IMR-90 (cell line): ENCODE data around the gene ITGAE. TPM values are rescaled to one million over a fixed set of nuclear protein-coding genes. Genes with fewer than 3 reads are reported as not detected.

ENCODE experiments used
- ATAC-seq: fragments of 200-7000 bp; cut with Tn5 transposase; 2 replicates; pipeline ENCODE4 v1.9.1; 2020; ENCODE audit warnings: low read depth, mild to moderate bottlenecking, moderate library complexity
- BruUV-seq: library from RNA; stranded (reverse); fragments of 400-500 nt; replicated peaks from 2 replicates; lab custom pipeline; 2021; lab: Mats Ljungman, UMichigan
- CTCF ChIA-PET: fragments of 300-600 bp; formaldehyde crosslinking; extraction: SDS; loops from one replicate; lab custom pipeline; 2021; ENCODE audit warnings: antibody characterized with exemption; lab: Yijun Ruan, JAX
- POLR2A ChIA-PET: fragments of 300-600 bp; sonication (Branson Sonifier 250); formaldehyde crosslinking; loops from one replicate; lab custom pipeline; 2022; ENCODE audit warnings: antibody characterized with exemption; ENCODE audit not compliant: unreplicated experiment; lab: Charles Lee
- DNase-seq: peaks from one replicate; pipeline ENCODE4 v3.0.0; 2013
- H2AFZ ChIP-seq: replicated peaks from 2 replicates; pipeline ENCODE3; 2013; ENCODE audit warnings: low read length, mild to moderate bottlenecking; ENCODE audit not compliant: poor library complexity
- H2AK5ac ChIP-seq: 2 replicates; pipeline ENCODE4 v1.6.1; 2013; ENCODE audit warnings: low read depth, low read length, inconsistent platforms
- H2AK9ac ChIP-seq: replicated peaks from 2 replicates; pipeline ENCODE3; 2013; ENCODE audit warnings: mild to moderate bottlenecking, low read depth, low read length, moderate library complexity; ENCODE audit not compliant: poor library complexity
- H2BK120ac ChIP-seq: 2 replicates; pipeline ENCODE4 v1.6.1; 2013; ENCODE audit warnings: low read depth, low read length, inconsistent platforms
- H2BK15ac ChIP-seq: 3 replicates; pipeline ENCODE4 v1.6.1; 2013; ENCODE audit warnings: low read depth, low read length, inconsistent platforms
- H2BK20ac ChIP-seq: 2 replicates; pipeline ENCODE4 v1.6.1; 2013; ENCODE audit warnings: low read depth, mild to moderate bottlenecking, inconsistent platforms, low read length, moderate library complexity
- H2BK5ac ChIP-seq: 2 replicates; pipeline ENCODE4 v1.6.1; 2013; ENCODE audit warnings: mild to moderate bottlenecking, low read depth, low read length, inconsistent platforms; ENCODE audit not compliant: poor library complexity, severe bottlenecking
- H3K14ac ChIP-seq: replicated peaks from 2 replicates; pipeline ENCODE4 v1.6.1; 2013; ENCODE audit warnings: low read depth, low read length, inconsistent platforms
- H3K18ac ChIP-seq: 2 replicates; pipeline ENCODE4 v1.6.1; 2013; ENCODE audit warnings: low read depth, low read length, control low read depth
- H3K23ac ChIP-seq: 2 replicates; pipeline ENCODE4 v1.6.1; 2013; ENCODE audit warnings: low read depth, low read length, inconsistent platforms
- H3K27ac ChIP-seq: 2 replicates; pipeline ENCODE4 v1.5.1; 2013; ENCODE audit warnings: mild to moderate bottlenecking, control low read depth, low read length; ENCODE audit not compliant: insufficient read depth
- H3K27me3 ChIP-seq: 2 replicates; pipeline ENCODE4 v1.6.1; 2013; ENCODE audit warnings: low read length; ENCODE audit not compliant: control insufficient read depth, insufficient read depth
- H3K36me3 ChIP-seq: 2 replicates; pipeline ENCODE4 v1.6.1; 2013; ENCODE audit warnings: low read length, mixed read lengths; ENCODE audit not compliant: control insufficient read depth, insufficient read depth
- H3K4ac ChIP-seq: 2 replicates; pipeline ENCODE4 v1.6.1; 2013; ENCODE audit warnings: low read depth, low read length, inconsistent platforms
- H3K4me1 ChIP-seq: 2 replicates; pipeline ENCODE4 v1.6.1; 2013; ENCODE audit warnings: low read length, mixed read lengths; ENCODE audit not compliant: control insufficient read depth, insufficient read depth
- H3K4me2 ChIP-seq: 2 replicates; pipeline ENCODE4 v1.6.1; 2013; ENCODE audit warnings: low read depth, mild to moderate bottlenecking, control low read depth, low read length, moderate library complexity
- H3K4me3 ChIP-seq: 2 replicates; pipeline ENCODE4 v1.5.1; 2013; ENCODE audit warnings: low read depth, mild to moderate bottlenecking, control low read depth, low read length, moderate library complexity; ENCODE audit not compliant: insufficient read depth
- H3K56ac ChIP-seq: 2 replicates; pipeline ENCODE4 v1.6.1; 2013; ENCODE audit warnings: low read length, inconsistent platforms; ENCODE audit not compliant: insufficient read depth; ENCODE audit errors: extremely low read depth
- H3K79me1 ChIP-seq, 2 experiments: 2 replicates each; pipeline ENCODE4 v1.6.1; 2013; ENCODE audit warnings: low read length in 2 of 2, inconsistent platforms in 1 of 2, low read depth in 1 of 2
- H3K9ac ChIP-seq: 2 replicates; pipeline ENCODE4 v1.6.1; 2013; ENCODE audit warnings: low read depth, low read length, control low read depth
- H3K9me1 ChIP-seq: 2 replicates; pipeline ENCODE4 v1.6.1; 2013; ENCODE audit warnings: low read length, inconsistent platforms; ENCODE audit not compliant: insufficient read depth
- H3K9me3 ChIP-seq: 2 replicates; pipeline ENCODE4 v1.6.1; 2013; ENCODE audit warnings: low read length; ENCODE audit not compliant: control insufficient read depth, insufficient read depth
- H4K20me1 ChIP-seq: 2 replicates; pipeline ENCODE4 v1.6.1; 2013; ENCODE audit warnings: low read length, inconsistent platforms; ENCODE audit not compliant: insufficient read depth
- H4K5ac ChIP-seq: 2 replicates; pipeline ENCODE4 v1.6.1; 2013; ENCODE audit warnings: mild to moderate bottlenecking, low read depth, low read length, control low read depth
- H4K8ac ChIP-seq, 2 experiments: 2 replicates each; pipeline ENCODE4 v1.6.1; 2013; ENCODE audit warnings: low read depth in 2 of 2, low read length in 2 of 2, control low read depth in 1 of 2, inconsistent platforms in 1 of 2
- H4K91ac ChIP-seq: 2 replicates; pipeline ENCODE4 v1.6.1; 2013; ENCODE audit warnings: low read depth, low read length, inconsistent platforms; ENCODE audit not compliant: insufficient read depth
- BHLHE40 ChIP-seq: fragments of 150-350 bp; IDR thresholded peaks from 2 replicates; pipeline ENCODE4 v1.6.1; 2016; ENCODE audit warnings: mild to moderate bottlenecking, low read depth, low read length
- CEBPB ChIP-seq: IDR thresholded peaks from 2 replicates; pipeline ENCODE4 v1.6.1; 2012; ENCODE audit warnings: low read depth, low read length, improper control_type of control experiment
- CHD1 ChIP-seq: IDR thresholded peaks from 2 replicates; pipeline ENCODE4 v1.6.1; 2012; ENCODE audit warnings: low read depth, low read length, improper control_type of control experiment
- ELK1 ChIP-seq: fragments of 150-350 bp; IDR thresholded peaks from 2 replicates; pipeline ENCODE4 v1.6.1; 2016; ENCODE audit warnings: low read depth, mild to moderate bottlenecking, low read length, moderate library complexity, borderline replicate concordance
- FOS ChIP-seq: fragments of 150-350 bp; IDR thresholded peaks from 2 replicates; pipeline ENCODE4 v1.6.1; 2016; ENCODE audit warnings: low read depth, low read length
- MAFK ChIP-seq: IDR thresholded peaks from 2 replicates; pipeline ENCODE4 v1.6.1; 2012; ENCODE audit warnings: low read depth, low read length, improper control_type of control experiment
- MAZ ChIP-seq: IDR thresholded peaks from 2 replicates; pipeline ENCODE4 v1.6.1; 2012; ENCODE audit warnings: low read depth, mild to moderate bottlenecking, low read length, improper control_type of control experiment, moderate library complexity, borderline replicate concordance
- MXI1 ChIP-seq: IDR thresholded peaks from 2 replicates; pipeline ENCODE4 v1.6.1; 2012; ENCODE audit warnings: low read depth, mild to moderate bottlenecking, low read length, moderate library complexity, borderline replicate concordance
- NFE2L2 ChIP-seq: fragments of 150-350 bp; IDR thresholded peaks from 2 replicates; pipeline ENCODE4 v1.6.1; 2016; ENCODE audit warnings: low read depth, mild to moderate bottlenecking, low read length
- POLR2A ChIP-seq: IDR thresholded peaks from 2 replicates; pipeline ENCODE4 v1.6.1; 2012; ENCODE audit warnings: mild to moderate bottlenecking, low read depth, low read length
- RAD21 ChIP-seq: IDR thresholded peaks from 2 replicates; pipeline ENCODE4 v1.6.1; 2012; ENCODE audit warnings: low read length, improper control_type of control experiment
- RCOR1 ChIP-seq: IDR thresholded peaks from 2 replicates; pipeline ENCODE4 v1.6.1; 2012; ENCODE audit warnings: mild to moderate bottlenecking, low read length, improper control_type of control experiment; ENCODE audit not compliant: insufficient replicate concordance
- RFX5 ChIP-seq: IDR thresholded peaks from 2 replicates; pipeline ENCODE4 v1.8.0; 2012; ENCODE audit warnings: low read depth, mild to moderate bottlenecking, low read length, moderate library complexity
- SMC3 ChIP-seq: fragments of 150-350 bp; IDR thresholded peaks from 2 replicates; pipeline ENCODE4 v1.6.1; 2016; ENCODE audit warnings: low read depth, mild to moderate bottlenecking, antibody characterized with exemption, low read length, moderate library complexity
- WGBS, 2 experiments: methylation state at CpG; one replicate each; pipeline versions ENCODE4 v1.1.5 to v1.1.7; 2013; ENCODE audit warnings: missing lambda C conversion rate in 2 of 2; ENCODE audit not compliant: insufficient read length in 1 of 2; ENCODE audit errors: extremely low coverage in 2 of 2; 5-methylcytosine and 5-hydroxymethylcytosine counted together
- dilution Hi-C: fragments of 300-500 bp; cut with HindIII; formaldehyde crosslinking; loops from one replicate; pipeline ENCODE4 v1.14.3; 2018; ENCODE audit warnings: low sequenced_read_pairs; ENCODE audit not compliant: unreplicated experiment
- in situ Hi-C: fragments of 300-500 bp; cut with MboI; formaldehyde crosslinking; loops from 3 replicates; pipeline ENCODE4 v1.14.3; 2019; ENCODE audit warnings: low sequenced_read_pairs, inconsistent platforms, mixed read lengths
- intact Hi-C: fragments of 100-400 bp; cut with micrococcal nuclease; formaldehyde crosslinking; loops from 2 replicates; pipeline ENCODE4 v1.10.0; 2022
- polyA plus RNA-seq, 3 experiments: library from polyadenylated mRNA; depleted of rRNA; stranded (reverse); fragments of >200 nt; gene quantifications; 2 replicates each; pipeline ENCODE4 v1.2.3, GENCODE V29; 2012; ENCODE audit warnings: low replicate concordance in 1 of 3
- total RNA-seq: library from RNA; depleted of rRNA; stranded (reverse); fragments of >200 nt; gene quantifications from 2 replicates; pipeline ENCODE4 v1.2.3, GENCODE V29; 2012
- TF ChIP-seq, protein P1 (sequence below): conservative IDR thresholded peaks from 2 replicates; pipeline ENCODE4 v1.5.1; 2012; ENCODE audit warnings: mild to moderate bottlenecking, low read depth, low read length, improper control_type of control experiment
- TF ChIP-seq, protein P2 (sequence below): fragments of 150-350 bp; IDR thresholded peaks from 2 replicates; pipeline ENCODE4 v1.6.1; 2017; ENCODE audit warnings: mild to moderate bottlenecking, antibody characterized with exemption, low read length, low read depth

ITGAE gene
- total and polyA plus RNA-seq, 2 of the 4 experiments (the other 2 are of a cell fraction): 54.1 to 60.8 TPM

- Histone ChIP-seq H3K9me1 (no peaks in the 10 kb centered on the region), H3K14ac (no peak overlapping the region), H3K27me3 (peaks cover 11% of the 10 kb centered on the region), H3K4me2 (no peak overlapping the region), H4K20me1 (no peaks in the 10 kb centered on the region), H2BK5ac (no peak overlapping the region), H2AK5ac (no peak overlapping the region), H3K9ac (no peak overlapping the region), H3K56ac (no peak overlapping the region), H3K4me1 (no peaks in the 10 kb centered on the region), H2BK120ac (no peak overlapping the region), H3K36me3 (no peaks in the 10 kb centered on the region), H3K9me3 (no peaks in the 10 kb centered on the region), H3K4me3 (no peak overlapping the region), H3K79me1 (no peaks in the 10 kb centered on the region), H3K23ac (no peak overlapping the region), H3K4ac (no peak overlapping the region), H3K18ac (no peak overlapping the region), H4K5ac (no peak overlapping the region), H3K27ac (no peak overlapping the region), H2AK9ac (no peak overlapping the region), H4K8ac (no peak overlapping the region), H2AFZ (no peak overlapping the region), H2BK20ac (no peak overlapping the region), H2BK15ac (no peak overlapping the region), H4K91ac (no peak overlapping the region)
- no peak for TF ChIP-seq ELK1
- TF ChIP-seq POLR2A: no peak
- no peak for TF ChIP-seq CEBPB
- no peak for TF ChIP-seq NFE2L2
- no peak for TF ChIP-seq RAD21
- no peak for TF ChIP-seq RCOR1
- no peak for TF ChIP-seq MAZ
- no peak for TF ChIP-seq MXI1
- no peak for TF ChIP-seq MAFK
- no peak for TF ChIP-seq FOS
- no peak for TF ChIP-seq RFX5
- no peak for TF ChIP-seq SMC3
- TF ChIP-seq, protein P1, sequence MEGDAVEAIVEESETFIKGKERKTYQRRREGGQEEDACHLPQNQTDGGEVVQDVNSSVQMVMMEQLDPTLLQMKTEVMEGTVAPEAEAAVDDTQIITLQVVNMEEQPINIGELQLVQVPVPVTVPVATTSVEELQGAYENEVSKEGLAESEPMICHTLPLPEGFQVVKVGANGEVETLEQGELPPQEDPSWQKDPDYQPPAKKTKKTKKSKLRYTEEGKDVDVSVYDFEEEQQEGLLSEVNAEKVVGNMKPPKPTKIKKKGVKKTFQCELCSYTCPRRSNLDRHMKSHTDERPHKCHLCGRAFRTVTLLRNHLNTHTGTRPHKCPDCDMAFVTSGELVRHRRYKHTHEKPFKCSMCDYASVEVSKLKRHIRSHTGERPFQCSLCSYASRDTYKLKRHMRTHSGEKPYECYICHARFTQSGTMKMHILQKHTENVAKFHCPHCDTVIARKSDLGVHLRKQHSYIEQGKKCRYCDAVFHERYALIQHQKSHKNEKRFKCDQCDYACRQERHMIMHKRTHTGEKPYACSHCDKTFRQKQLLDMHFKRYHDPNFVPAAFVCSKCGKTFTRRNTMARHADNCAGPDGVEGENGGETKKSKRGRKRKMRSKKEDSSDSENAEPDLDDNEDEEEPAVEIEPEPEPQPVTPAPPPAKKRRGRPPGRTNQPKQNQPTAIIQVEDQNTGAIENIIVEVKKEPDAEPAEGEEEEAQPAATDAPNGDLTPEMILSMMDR: no peak
- TF ChIP-seq, protein P2, sequence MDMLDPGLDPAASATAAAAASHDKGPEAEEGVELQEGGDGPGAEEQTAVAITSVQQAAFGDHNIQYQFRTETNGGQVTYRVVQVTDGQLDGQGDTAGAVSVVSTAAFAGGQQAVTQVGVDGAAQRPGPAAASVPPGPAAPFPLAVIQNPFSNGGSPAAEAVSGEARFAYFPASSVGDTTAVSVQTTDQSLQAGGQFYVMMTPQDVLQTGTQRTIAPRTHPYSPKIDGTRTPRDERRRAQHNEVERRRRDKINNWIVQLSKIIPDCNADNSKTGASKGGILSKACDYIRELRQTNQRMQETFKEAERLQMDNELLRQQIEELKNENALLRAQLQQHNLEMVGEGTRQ: no peak
- no peak for TF ChIP-seq CHD1
- no peak for TF ChIP-seq BHLHE40
- dilution Hi-C loops: no loop called here
- no peak for DNase-seq
- ChIA-PET CTCF (no interaction called here), POLR2A (no interaction called here)
- intact Hi-C loops: loop anchor here (5.0 kb wide), 1 partner anchor 41 kb away; the partner anchor contains the start of gene HASPIN
- no peak for ATAC-seq
- in situ Hi-C loops: no loop called here
- 60% methylated on average over 3 of the region's 12 CpGs; no CpG with 5 or more reads in 1 of the 2 experiments for WGBS, 2 experiments
- no TSS peak for BruUV-seq
These were observed 119.9 kb downstream of the ITGAE start for GRCh38 chr17:3681057-3681456.
